GM10248 (cell line): ENCODE results near the gene SPDYC.

ENCODE experiments used
- CTCF ChIA-PET: fragments of 300-600 bp; sonication (Branson Sonifier 250); formaldehyde crosslinking; extraction: SDS; loops from one replicate; lab custom pipeline; 2021; ENCODE audit warnings: antibody characterized with exemption; lab: Yijun Ruan, JAX
- POLR2A ChIA-PET: fragments of 350-650 bp; sonication (Branson Sonifier 250); formaldehyde crosslinking; extraction: SDS; loops from one replicate; lab custom pipeline; 2020; ENCODE audit warnings: antibody characterized with exemption; lab: Yijun Ruan, JAX
- DNase-seq: peaks from one replicate; pipeline ENCODE4 v3.0.0; 2012; ENCODE audit errors: extremely low spot score
- CTCF ChIP-seq: IDR thresholded peaks from 2 replicates; pipeline ENCODE4 v1.5.1; 2012; ENCODE audit warnings: mild to moderate bottlenecking, low read depth; ENCODE audit errors: extremely low read depth, missing control alignments, control extremely low read depth

The SPDYC gene

GRCh38 chr11:65130631-65131416 is 39.2 kb upstream of the SPDYC start:
- TF ChIP-seq CTCF: no peak
- POLR2A ChIA-PET: interaction anchor here (0.6 to 1.2 kb wide), 2 partner anchors 9 to 17 kb away, joined by 4 to 6 read pairs; partner anchors contain the start of genes FAU and MRPL49
- CTCF ChIA-PET: interaction anchor here (0.8 to 5.1 kb wide), 7 partner anchors 9 to 118 kb away, joined by 3 to 24 read pairs (median 4); partner anchors contain the start of genes CAPN1, FAU, MRPL49 and TM7SF2
- DNase-seq: no peak

GRCh38 chr11:65131417-65131776 is 38.6 kb upstream of the SPDYC start:
- POLR2A ChIA-PET: interaction anchor here (0.8 to 1.2 kb wide), 2 partner anchors 9 to 14 kb away, joined by 3 to 4 read pairs; partner anchors contain the start of genes FAU, MRPL49 and ZNHIT2
- no peak for TF ChIP-seq CTCF
- DNase-seq: no peak
- CTCF ChIA-PET: interaction anchor here (0.8 to 5.1 kb wide), 6 partner anchors 9 to 119 kb away, joined by 3 to 24 read pairs (median 8); partner anchors contain the start of genes CAPN1, FAU, MRPL49 and TM7SF2

GRCh38 chr11:65131895-65132237 is 38.2 kb upstream of the SPDYC start:
- DNase-seq: no peak
- ChIA-PET POLR2A (interaction anchor here (0.8 to 0.9 kb wide), 2 partner anchors 10 to 15 kb away, joined by 3 to 6 read pairs; partner anchors contain the start of genes FAU, MRPL49 and ZNHIT2), CTCF (interaction anchor here (1.2 to 5.1 kb wide), 5 partner anchors 10 to 119 kb away, joined by 4 to 24 read pairs (median 13); partner anchors contain the start of genes CAPN1, FAU, MRPL49 and TM7SF2)
- no peak for TF ChIP-seq CTCF

GRCh38 chr11:65132238-65132987 is 37.6 kb upstream of the SPDYC start:
- peak; percentile 68 for DNase-seq
- CTCF ChIA-PET: interaction anchor here (1.2 to 5.1 kb wide), 5 partner anchors 10 to 120 kb away, joined by 4 to 24 read pairs (median 13); partner anchors contain the start of genes CAPN1, FAU, MRPL49 and TM7SF2
- no peak for TF ChIP-seq CTCF
- POLR2A ChIA-PET: interaction anchor here (0.8 to 2.9 kb wide), 3 partner anchors 10 to 15 kb away, joined by 3 to 10 read pairs (median 6); partner anchors contain the start of genes FAU, MRPL49 and ZNHIT2

- TF ChIP-seq CTCF: no peak
- ChIA-PET POLR2A (interaction anchor here (2.9 kb wide), 1 partner anchor 11 kb away, joined by 10 read pairs; the partner anchor contains the start of genes FAU and MRPL49), CTCF (interaction anchor here (1.7 to 4.6 kb wide), 3 partner anchors 11 to 23 kb away, joined by 4 to 22 read pairs (median 17); partner anchors contain the start of genes FAU, MRPL49 and TM7SF2)
- peak; percentile 71 for DNase-seq
Observed at GRCh38 chr11:65132988-65133700, 36.9 kb upstream of the SPDYC start.
